GM12878 (cell line): ENCODE data around the gene ULBP3. TPM values are rescaled to one million over a fixed set of nuclear protein-coding genes. Genes with fewer than 3 reads are reported as not detected.

Source experiments
- ATAC-seq: fragments of 200-7000 bp; cut with Tn5 transposase; 3 replicates; pipeline ENCODE4 v1.9.1; 2020; ENCODE audit warnings: mild to moderate bottlenecking, moderate library complexity
- BruUV-seq: library from RNA; stranded (reverse); fragments of 400-500 nt; replicated peaks from 2 replicates; lab custom pipeline; 2021; lab: Mats Ljungman, UMichigan
- CTCF ChIA-PET: fragments of 300-600 bp; sonication (Branson Sonifier 250); formaldehyde crosslinking; extraction: SDS; loops from one replicate; lab custom pipeline; 2021; ENCODE audit warnings: inconsistent platforms; lab: Yijun Ruan, JAX
- POLR2A ChIA-PET: fragments of 350-600 bp; formaldehyde crosslinking; extraction: SDS; loops from one replicate; lab custom pipeline; 2021; ENCODE audit warnings: inconsistent platforms; lab: Charles Lee
- RAD21 ChIA-PET: fragments of 300-600 bp; sonication (Branson Sonifier 250); formaldehyde crosslinking; loops from one replicate; lab custom pipeline; 2023; ENCODE audit warnings: antibody characterized with exemption; ENCODE audit not compliant: unreplicated experiment; lab: Charles Lee
- SMC1A ChIA-PET: fragments of 300-600 bp; sonication (Branson Sonifier 250); formaldehyde crosslinking; loops from one replicate; lab custom pipeline; 2023; ENCODE audit not compliant: unreplicated experiment, uncharacterized antibody; lab: Charles Lee
- DNase-seq: peaks from one replicate; pipeline ENCODE4 v3.0.0-alpha.2; 2011; ENCODE audit warnings: low read depth, low spot score
- FAIRE-seq: peaks from 3 replicates; lab custom pipeline; 2011; peaks lifted over from hg19 to GRCh38; lab: Jason Lieb, UNC
- H2AFZ ChIP-seq: 2 replicates; pipeline ENCODE4 v1.6.0; 2011; ENCODE audit warnings: low read depth, low read length, control low read depth; ENCODE audit not compliant: control insufficient read depth
- H3K27ac ChIP-seq: 2 replicates; pipeline ENCODE4 v1.5.1; 2011; ENCODE audit warnings: control low read depth; ENCODE audit not compliant: control insufficient read depth, insufficient read depth
- H3K27me3 ChIP-seq, 2 experiments: replicated peaks in 1 of 2; 2 replicates each; pipeline versions ENCODE4 v1.6.0 to v1.6.1; 2011; ENCODE audit warnings: low read length in 1 of 2; ENCODE audit not compliant: control insufficient read depth in 2 of 2, insufficient read depth in 2 of 2
- H3K36me3 ChIP-seq, 2 experiments: 2 replicates each; pipeline ENCODE4 v1.5.1; 2011; ENCODE audit warnings: low read length in 1 of 2; ENCODE audit not compliant: control insufficient read depth in 2 of 2, insufficient read depth in 2 of 2
- H3K4me1 ChIP-seq: 2 replicates; pipeline ENCODE4 v1.6.1; 2011; ENCODE audit warnings: mild to moderate bottlenecking, low read length, moderate library complexity, mixed read lengths; ENCODE audit not compliant: control insufficient read depth, insufficient read depth
- H3K4me2 ChIP-seq: 2 replicates; pipeline ENCODE4 v1.6.0; 2011; ENCODE audit warnings: control low read depth; ENCODE audit not compliant: control insufficient read depth, insufficient read depth
- H3K4me3 ChIP-seq: fragments of 200-600 bp; sonication (generic); 2 replicates; pipeline ENCODE4 v1.5.1; 2016
- H3K79me2 ChIP-seq: 2 replicates; pipeline ENCODE4 v1.6.0; 2011; ENCODE audit warnings: low read length; ENCODE audit not compliant: control insufficient read depth, insufficient read depth
- H3K9ac ChIP-seq: 2 replicates; pipeline ENCODE4 v1.8.0; 2011; ENCODE audit warnings: low read length, control low read depth, mixed read lengths; ENCODE audit not compliant: control insufficient read depth, insufficient read depth
- H3K9me3 ChIP-seq: replicated peaks from 3 replicates; pipeline ENCODE4 v1.5.1; 2011; ENCODE audit warnings: mild to moderate bottlenecking, low read length; ENCODE audit not compliant: control insufficient read depth, insufficient read depth
- H4K20me1 ChIP-seq: 2 replicates; pipeline ENCODE4 v1.6.0; 2011; ENCODE audit not compliant: control insufficient read depth, insufficient read depth
- ASH2L ChIP-seq: fragments of 300-600, 200-600 bp; sonication (generic); IDR thresholded peaks from 2 replicates; pipeline ENCODE4 v1.6.1; 2017; ENCODE audit warnings: low read depth, mild to moderate bottlenecking, borderline replicate concordance
- CBX5 ChIP-seq: sonication (generic); IDR thresholded peaks from 2 replicates; pipeline ENCODE4 v1.6.1; 2016; ENCODE audit warnings: low read depth, moderate library complexity, mild to moderate bottlenecking, inconsistent platforms
- CHD2 ChIP-seq: IDR thresholded peaks from 2 replicates; pipeline ENCODE4 v1.6.1; 2011; ENCODE audit warnings: low read depth, low read length, improper control_type of control experiment, borderline replicate concordance
- MEF2A ChIP-seq: IDR thresholded peaks from 2 replicates; pipeline ENCODE4 v1.6.1; 2011; ENCODE audit warnings: low read depth, mild to moderate bottlenecking, low read length, moderate library complexity; ENCODE audit not compliant: insufficient read depth
- NKRF ChIP-seq: fragments of 450-650 bp; conservative IDR thresholded peaks from 2 replicates; pipeline ENCODE4 v1.6.1; 2017; ENCODE audit warnings: mild to moderate bottlenecking, moderate library complexity
- POLR2A ChIP-seq: IDR thresholded peaks from 2 replicates; pipeline ENCODE4 v1.6.1; 2011; ENCODE audit warnings: low read depth, mild to moderate bottlenecking, low read length
- RB1 ChIP-seq: fragments of 450-650 bp; formaldehyde crosslinking; IDR thresholded peaks from 2 replicates; pipeline ENCODE4 v1.6.1; 2017; ENCODE audit warnings: mild to moderate bottlenecking, borderline replicate concordance
- RCOR1 ChIP-seq: conservative IDR thresholded peaks from 2 replicates; pipeline ENCODE4 v1.6.1; 2012; ENCODE audit warnings: low read depth, low read length, improper control_type of control experiment
- RELA ChIP-seq: fragments of 450-650 bp; IDR thresholded peaks from 2 replicates; pipeline ENCODE4 v1.8.0; 2014; ENCODE audit warnings: borderline replicate concordance; ENCODE audit not compliant: partially characterized antibody
- RUNX3 ChIP-seq: IDR thresholded peaks from 2 replicates; pipeline ENCODE4 v1.6.1; 2012; ENCODE audit warnings: low read length, inconsistent platforms
- SIN3A ChIP-seq: IDR thresholded peaks from 2 replicates; pipeline ENCODE4 v1.6.1; 2012; ENCODE audit warnings: low read depth, low read length, improper control_type of control experiment
- SMAD5 ChIP-seq: IDR thresholded peaks from 2 replicates; pipeline ENCODE4 v1.6.1; 2016; ENCODE audit warnings: antibody characterized with exemption, low read depth
- TCF3 ChIP-seq: IDR thresholded peaks from 2 replicates; pipeline ENCODE4 v1.6.1; 2012; ENCODE audit warnings: low read depth, mild to moderate bottlenecking, low read length, borderline replicate concordance; ENCODE audit not compliant: insufficient read depth
- ZNF207 ChIP-seq: fragments of 450-650 bp; IDR thresholded peaks from 2 replicates; pipeline ENCODE4 v1.6.1; 2014; ENCODE audit warnings: antibody characterized with exemption, mild to moderate bottlenecking, borderline replicate concordance
- WGBS: methylation state at CpG from one replicate; pipeline ENCODE4 v1.1.6; 2016; ENCODE audit warnings: low lambda C conversion rate; ENCODE audit not compliant: insufficient replicate concordance, insufficient coverage; ENCODE audit errors: missing lambda C conversion rate; 5-methylcytosine and 5-hydroxymethylcytosine counted together
- in situ Hi-C: fragments of 300-500 bp; cut with MboI; formaldehyde crosslinking; loops from 9 replicates; pipeline ENCODE4 v1.14.3; 2018; ENCODE audit warnings: mixed read lengths
- intact Hi-C: fragments of 100-400 bp; cut with micrococcal nuclease; formaldehyde crosslinking; loops from one replicate; pipeline ENCODE4 v1.14.2; 2022; ENCODE audit not compliant: unreplicated experiment
- polyA plus RNA-seq, 11 experiments: library from polyadenylated mRNA; depleted of rRNA in 4 of 11; unstranded in 6 of 11; stranded (reverse) in 5 of 11; fragments of >200 nt; fragmentation: Nextera tagmentation in 4 of 11; fragmentation: Illumina TruSeq in 1 of 11; extraction: Ambion mirVana in 4 of 11; extraction: Trizol in 1 of 11; gene quantifications; 1 replicate in 1 of 11; 2 replicates in 10 of 11; pipeline versions ENCODE4 v1.2.1 to v1.2.3, GENCODE V29; 2011 to 2016; ENCODE audit warnings: inconsistent platforms in 2 of 11, missing spikeins in 2 of 11, low read depth in 1 of 11
- total RNA-seq, 4 experiments: library from RNA; depleted of rRNA in 3 of 4; stranded (reverse); fragments of >200 nt in 3 of 4; fragmentation: Illumina TruSeq in 1 of 4; extraction: Trizol in 1 of 4; gene quantifications; 2 replicates each; pipeline versions ENCODE4 v1.2.1 to v1.2.3, GENCODE V29; 2013 to 2021
- TF ChIP-seq, protein P1 (sequence below): IDR thresholded peaks from 2 replicates; pipeline ENCODE4 v1.6.1; 2011; ENCODE audit warnings: borderline replicate concordance, low read depth, mild to moderate bottlenecking, moderate library complexity, mixed read lengths, low read length; ENCODE audit not compliant: insufficient read depth; ENCODE audit errors: extremely low read length
- TF ChIP-seq, protein P2 (sequence below): fragments of 450-650 bp; IDR thresholded peaks from 2 replicates; pipeline ENCODE4 v1.6.1; 2018; ENCODE audit warnings: borderline replicate concordance, mild to moderate bottlenecking; ENCODE audit not compliant: partially characterized antibody

The ULBP3 gene
- total and polyA plus RNA-seq, 10 of the 15 experiments (the other 5 are each of a cell fraction or from before 2014, with no cell fraction given) = 0.08 to 0.16 TPM; not detected in 8

GRCh38 chr6:150032598-150032997 is 36.3 kb downstream of the ULBP3 start (continued):
- TF ChIP-seq, protein P1, sequence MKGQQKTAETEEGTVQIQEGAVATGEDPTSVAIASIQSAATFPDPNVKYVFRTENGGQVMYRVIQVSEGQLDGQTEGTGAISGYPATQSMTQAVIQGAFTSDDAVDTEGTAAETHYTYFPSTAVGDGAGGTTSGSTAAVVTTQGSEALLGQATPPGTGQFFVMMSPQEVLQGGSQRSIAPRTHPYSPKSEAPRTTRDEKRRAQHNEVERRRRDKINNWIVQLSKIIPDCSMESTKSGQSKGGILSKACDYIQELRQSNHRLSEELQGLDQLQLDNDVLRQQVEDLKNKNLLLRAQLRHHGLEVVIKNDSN = no peak
- no peak for TF ChIP-seq CBX5
- TF ChIP-seq, all 136 proteins: peak for 0

- 56% methylated on average over 3 of the region's 3 CpGs for WGBS
- Histone ChIP-seq H3K9me3 (no peaks in the 10 kb centered on the region), H2AFZ (no peak overlapping the region), H3K36me3 (no peaks in the 10 kb centered on the region), H3K27me3 (peaks cover 0 to 15% of the 10 kb centered on the region in 2 experiments; a peak in 3 of 4 replicates), H4K20me1 (no peaks in the 10 kb centered on the region), H3K9ac (no peak overlapping the region), H3K4me2 (no peak overlapping the region), H3K27ac (no peak overlapping the region), H3K4me3 (no peak overlapping the region), H3K4me1 (no peaks in the 10 kb centered on the region; the same call in 1 of the 2 replicates), H3K79me2 (no peaks in the 10 kb centered on the region)
- ChIA-PET POLR2A (no interaction called here), RAD21 (no interaction called here), CTCF (interaction anchor here (1.2 kb wide), 1 partner anchor 40 kb away, joined by 4 read pairs; no protein-coding TSS in a partner anchor), SMC1A (interaction anchor here (1.0 kb wide), 1 partner anchor 14 kb away, joined by 3 read pairs; no protein-coding TSS in a partner anchor)
- ATAC-seq (no peak; the same call in 2 of the 3 replicates), FAIRE-seq (no peak), DNase-seq (no peak)
- in situ Hi-C loops = no loop called here
- no peak for TF ChIP-seq POLR2A
- TF ChIP-seq RUNX3 = no peak
- TF ChIP-seq ASH2L = no peak
- TF ChIP-seq RELA = no peak
- no peak for TF ChIP-seq ZNF207
- TF ChIP-seq CHD2 = no peak
- TF ChIP-seq SMAD5 = no peak
- TF ChIP-seq RCOR1 = no peak
- TF ChIP-seq MEF2A = no peak
- no peak for TF ChIP-seq NKRF
- TF ChIP-seq TCF3 = no peak
- no peak for TF ChIP-seq RB1
- TF ChIP-seq, protein P2, sequence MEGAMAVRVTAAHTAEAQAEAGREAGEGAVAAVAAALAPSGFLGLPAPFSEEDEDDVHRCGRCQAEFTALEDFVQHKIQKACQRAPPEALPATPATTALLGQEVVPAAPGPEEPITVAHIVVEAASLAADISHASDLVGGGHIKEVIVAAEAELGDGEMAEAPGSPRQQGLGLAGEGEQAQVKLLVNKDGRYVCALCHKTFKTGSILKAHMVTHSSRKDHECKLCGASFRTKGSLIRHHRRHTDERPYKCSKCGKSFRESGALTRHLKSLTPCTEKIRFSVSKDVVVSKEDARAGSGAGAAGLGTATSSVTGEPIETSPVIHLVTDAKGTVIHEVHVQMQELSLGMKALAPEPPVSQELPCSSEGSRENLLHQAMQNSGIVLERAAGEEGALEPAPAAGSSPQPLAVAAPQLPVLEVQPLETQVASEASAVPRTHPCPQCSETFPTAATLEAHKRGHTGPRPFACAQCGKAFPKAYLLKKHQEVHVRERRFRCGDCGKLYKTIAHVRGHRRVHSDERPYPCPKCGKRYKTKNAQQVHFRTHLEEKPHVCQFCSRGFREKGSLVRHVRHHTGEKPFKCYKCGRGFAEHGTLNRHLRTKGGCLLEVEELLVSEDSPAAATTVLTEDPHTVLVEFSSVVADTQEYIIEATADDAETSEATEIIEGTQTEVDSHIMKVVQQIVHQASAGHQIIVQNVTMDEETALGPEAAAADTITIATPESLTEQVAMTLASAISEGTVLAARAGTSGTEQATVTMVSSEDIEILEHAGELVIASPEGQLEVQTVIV = no peak
- TF ChIP-seq SIN3A = no peak
- no TSS peak for BruUV-seq
- intact Hi-C loops = no loop called here
Observed at GRCh38 chr6:150030611-150031010, 38.3 kb downstream of the ULBP3 start.
